GM19468 (cell line): ENCODE measurements around the gene ITK.

Experiments
- ATAC-seq: cut with Tn5 transposase; IDR thresholded peaks from one replicate; pipeline ENCODE4 v1.9.1; 2021; ENCODE audit warnings: mild to moderate bottlenecking, moderate library complexity, moderate number of reproducible peaks; ENCODE audit not compliant: unreplicated experiment; ENCODE audit errors: extremely low read depth

ITK gene

GRCh38 chr5:157180374-157181264 lies at the start of gene ITK:
Gene ITK (plus strand): TSS chr5:157180840. CDS start chr5:157180978, 138 bp downstream.
- ATAC-seq: no peak

GRCh38 chr5:157130925-157131324 lies 49.7 kb upstream of the ITK start:
- no peak for ATAC-seq

GRCh38 chr5:157132281-157132612 lies 48.4 kb upstream of the ITK start:
- ATAC-seq: no peak

- ATAC-seq: no peak
Observed at GRCh38 chr5:157137691-157138090, 42.9 kb upstream of the ITK start.

- ATAC-seq: peak; percentile 99
Observed at GRCh38 chr5:157142317-157143126, 38.1 kb upstream of the ITK start, which contains the start of gene MED7. Gene MED7 (minus strand): TSS chr5:157142865. CDS start chr5:157139431, 3,434 bp downstream.

- peak; percentile 5 for ATAC-seq
Observed at GRCh38 chr5:157143127-157143971, 37.3 kb upstream of the ITK start.

- peak; percentile 58 for ATAC-seq
Observed at GRCh38 chr5:157148734-157149615, 31.7 kb upstream of the ITK start.

- ATAC-seq: no peak
Observed at GRCh38 chr5:157150995-157151394, 29.6 kb upstream of the ITK start.

GRCh38 chr5:157155297-157155696 lies 25.3 kb upstream of the ITK start:
- ATAC-seq: no peak

- ATAC-seq: no peak
Observed at GRCh38 chr5:157157293-157157891, 23.2 kb upstream of the ITK start.

GRCh38 chr5:157159209-157159751 lies 21.4 kb upstream of the ITK start:
- no peak for ATAC-seq

- ATAC-seq: no peak
Observed at GRCh38 chr5:157160001-157160400, 20.6 kb upstream of the ITK start.

- ATAC-seq: no peak
Observed at GRCh38 chr5:157161996-157162395, 18.6 kb upstream of the ITK start.

- ATAC-seq: no peak
Observed at GRCh38 chr5:157162919-157163510, 17.6 kb upstream of the ITK start.

- no peak for ATAC-seq
Observed at GRCh38 chr5:157164521-157164920, 16.1 kb upstream of the ITK start.

- ATAC-seq: no peak
Observed at GRCh38 chr5:157165261-157165660, 15.4 kb upstream of the ITK start.

- no peak for ATAC-seq
Observed at GRCh38 chr5:157165668-157166067, 15.0 kb upstream of the ITK start.
